DMS 273 (cell line): ENCODE results near the gene SBK1.
"Not testable (repeated sequence)": the region's sequence is repeated elsewhere in the genome, so short reads cannot be mapped to it uniquely, and the experiment has no call there.

ENCODE experiments used
- DNase-seq: peaks from one replicate; lab custom pipeline; 2025; ENCODE audit not compliant: unreplicated experiment; lab: John Stamatoyannopoulos, UW

SBK1 gene

DNA sequence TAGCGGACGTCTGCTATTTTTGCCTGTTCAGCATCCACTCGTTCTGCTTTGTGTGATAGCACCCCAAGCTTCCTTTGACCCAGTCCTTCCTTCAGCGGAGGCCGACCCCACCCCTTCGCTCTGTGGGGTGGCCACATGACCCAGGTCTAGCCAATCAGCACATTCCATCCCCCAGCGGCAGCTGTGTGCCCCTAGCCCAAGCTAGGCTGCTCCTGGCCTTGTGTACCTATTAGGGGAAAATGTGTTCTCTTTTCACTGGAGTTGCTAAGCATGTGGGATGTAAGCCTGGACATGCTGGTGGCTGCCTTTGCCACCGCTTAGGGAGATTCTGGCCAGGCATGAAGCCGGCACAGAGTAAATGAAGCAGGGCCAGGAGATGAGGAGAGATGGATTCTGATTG, 37.9 kb downstream of the SBK1 start:
- peak; percentile 37 for DNase-seq

DNA sequence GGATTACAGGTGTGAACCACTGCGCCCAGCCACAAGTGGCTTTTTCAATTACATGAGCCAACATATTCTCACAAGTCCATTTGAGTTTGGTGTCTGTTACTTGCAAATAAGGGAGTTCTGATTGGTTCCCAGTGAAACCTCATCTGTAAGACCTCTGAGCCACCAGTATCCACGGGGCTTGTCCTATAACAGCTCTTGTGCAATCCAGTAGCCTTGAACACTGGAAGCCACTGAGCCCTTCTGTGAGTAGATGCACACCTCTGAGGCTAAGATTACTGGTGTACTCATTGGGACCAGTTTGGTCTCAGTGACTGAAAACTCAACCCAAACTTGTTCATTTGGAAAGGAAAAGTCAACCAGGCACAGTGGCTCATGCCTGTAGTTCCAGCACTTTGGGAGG, 38.7 kb downstream of the SBK1 start:
- not testable (repeated sequence) for DNase-seq

- DNase-seq: not testable (repeated sequence)
Observed at GRCh38 chr16:28332632-28333031, 40.3 kb downstream of the SBK1 start.

DNA sequence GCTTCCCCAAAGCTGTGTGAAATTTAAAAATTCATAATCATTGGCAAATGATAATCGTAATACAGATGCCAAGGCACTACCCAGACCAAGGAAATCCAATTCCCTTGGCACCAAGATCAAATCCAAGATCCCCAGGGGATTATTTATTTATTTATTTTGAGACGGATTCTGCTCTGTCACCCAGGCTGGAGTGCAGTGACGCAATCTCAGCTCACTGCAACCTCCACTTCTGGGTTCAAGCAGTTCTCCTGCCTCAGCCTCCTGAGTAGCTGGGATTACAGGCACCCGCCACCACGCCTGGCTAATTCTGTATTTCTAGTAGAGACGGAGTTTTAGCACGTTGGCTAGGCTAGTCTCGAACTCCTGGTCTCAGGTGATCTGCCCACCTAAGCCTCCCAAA, 43.4 kb downstream of the SBK1 start:
- not testable (repeated sequence) for DNase-seq

- DNase-seq: not testable (repeated sequence)
Observed at GRCh38 chr16:28336940-28337710, 44.8 kb downstream of the SBK1 start.

DNA sequence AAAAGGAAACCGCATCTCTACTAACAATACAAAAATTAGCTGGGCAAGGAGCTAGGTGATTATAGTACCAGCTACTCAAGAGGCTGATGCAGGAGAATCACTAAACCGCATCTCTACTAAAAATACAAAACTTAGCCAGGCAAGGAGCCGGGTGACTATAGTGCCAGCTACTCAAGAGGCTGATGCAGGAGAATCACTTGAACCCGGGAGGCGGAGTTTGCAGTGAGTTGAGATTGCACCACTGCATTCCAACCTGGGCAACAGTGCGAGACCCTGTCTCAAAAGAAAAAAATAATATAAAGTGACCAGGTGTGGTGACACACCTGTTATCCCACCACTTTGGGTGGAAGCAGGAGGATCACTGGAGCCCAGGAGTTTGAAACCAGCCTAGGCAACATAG, 45.9 kb downstream of the SBK1 start:
- DNase-seq: not testable (repeated sequence)

GRCh38 chr16:28362600-28362999, 70.3 kb downstream of the SBK1 start:
- not testable (repeated sequence) for DNase-seq

DNA sequence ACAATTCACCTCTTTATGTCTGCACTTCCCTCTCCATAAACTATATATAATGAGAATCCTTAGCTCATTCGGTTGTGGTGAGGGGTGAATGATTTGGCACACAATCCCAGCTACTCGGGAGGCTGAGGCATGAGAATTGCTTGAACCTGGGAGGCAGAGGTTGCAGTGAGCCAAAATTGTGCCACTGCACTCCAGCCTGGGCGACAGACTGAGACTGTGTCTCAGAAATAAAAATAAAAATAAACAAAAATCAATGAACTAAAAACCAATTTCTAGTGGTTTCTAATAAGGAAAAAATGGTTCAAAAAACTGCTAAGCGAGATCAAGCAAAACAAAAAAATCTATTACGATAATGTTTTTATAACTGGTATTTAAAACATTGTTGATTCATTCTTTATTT, 71.1 kb downstream of the SBK1 start, which contains the start of gene NPIPB6:
Gene NPIPB6 (minus strand): TSS at position 101 of the 400 bp plus-strand sequence. CDS start 686 bp downstream, outside the sequence.
- DNase-seq: not testable (repeated sequence)

- DNase-seq: not testable (repeated sequence)
Observed at GRCh38 chr16:28364268-28365173, 72.2 kb downstream of the SBK1 start.

GRCh38 chr16:28367926-28368325, 75.6 kb downstream of the SBK1 start:
- DNase-seq: not testable (repeated sequence)
